DND-41 (cell line): ENCODE data around the gene PRMT2.

Source experiments
- CTCF ChIP-seq: IDR thresholded peaks from 2 replicates; pipeline ENCODE4 v1.5.1; 2012; ENCODE audit warnings: borderline replicate concordance, low read length, moderate library complexity, mild to moderate bottlenecking; ENCODE audit not compliant: poor library complexity, severe bottlenecking; ENCODE audit errors: extremely low read depth
- EZH2 ChIP-seq: IDR thresholded peaks from 3 replicates; pipeline ENCODE4 v1.6.1; 2012; ENCODE audit warnings: borderline replicate concordance, low read depth, mild to moderate bottlenecking, moderate library complexity, low read length, inconsistent platforms; ENCODE audit not compliant: severe bottlenecking

- TF ChIP-seq CTCF: no peak
- TF ChIP-seq EZH2: no peak
Measured at GRCh38 chr21:46622226-46622625, 13.2 kb upstream of the PRMT2 start.
